Astrocyte of the cerebellum (primary cell): Measurements from ENCODE around the gene SLC6A17.

Experiments
- DNase-seq: peaks from one replicate; pipeline ENCODE4 v3.0.0-alpha.2; 2011; ENCODE audit warnings: low read depth
- H3K4me3 ChIP-seq: 2 replicates; pipeline ENCODE4 v1.5.1; 2011; ENCODE audit warnings: mild to moderate bottlenecking, low read depth, low read length, moderate library complexity
- in situ Hi-C: cut with HindIII; loops from 2 replicates; pipeline ENCODE4 v1.10.0; 2017; ENCODE audit warnings: low sequenced_read_pairs
- TF ChIP-seq, protein P1 (sequence below): IDR thresholded peaks from 2 replicates; pipeline ENCODE4 v1.5.1; 2012; ENCODE audit warnings: low read length, low read depth, moderate library complexity, mild to moderate bottlenecking; ENCODE audit errors: missing control alignments

SLC6A17 gene

DNA sequence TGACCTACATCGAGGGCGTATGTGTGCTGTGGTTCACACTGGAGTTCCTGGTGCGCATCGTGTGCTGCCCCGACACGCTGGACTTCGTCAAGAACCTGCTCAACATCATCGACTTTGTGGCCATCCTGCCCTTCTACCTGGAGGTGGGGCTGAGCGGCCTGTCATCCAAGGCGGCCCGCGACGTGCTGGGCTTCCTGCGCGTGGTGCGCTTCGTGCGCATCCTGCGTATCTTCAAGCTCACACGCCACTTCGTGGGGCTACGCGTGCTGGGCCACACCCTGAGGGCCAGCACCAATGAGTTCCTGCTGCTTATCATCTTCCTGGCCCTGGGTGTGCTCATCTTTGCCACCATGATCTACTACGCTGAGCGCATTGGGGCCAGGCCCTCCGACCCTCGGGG is 72.8 kb downstream of the SLC6A17 start:
- in situ Hi-C loops: no loop called here
- TF ChIP-seq, protein P1, sequence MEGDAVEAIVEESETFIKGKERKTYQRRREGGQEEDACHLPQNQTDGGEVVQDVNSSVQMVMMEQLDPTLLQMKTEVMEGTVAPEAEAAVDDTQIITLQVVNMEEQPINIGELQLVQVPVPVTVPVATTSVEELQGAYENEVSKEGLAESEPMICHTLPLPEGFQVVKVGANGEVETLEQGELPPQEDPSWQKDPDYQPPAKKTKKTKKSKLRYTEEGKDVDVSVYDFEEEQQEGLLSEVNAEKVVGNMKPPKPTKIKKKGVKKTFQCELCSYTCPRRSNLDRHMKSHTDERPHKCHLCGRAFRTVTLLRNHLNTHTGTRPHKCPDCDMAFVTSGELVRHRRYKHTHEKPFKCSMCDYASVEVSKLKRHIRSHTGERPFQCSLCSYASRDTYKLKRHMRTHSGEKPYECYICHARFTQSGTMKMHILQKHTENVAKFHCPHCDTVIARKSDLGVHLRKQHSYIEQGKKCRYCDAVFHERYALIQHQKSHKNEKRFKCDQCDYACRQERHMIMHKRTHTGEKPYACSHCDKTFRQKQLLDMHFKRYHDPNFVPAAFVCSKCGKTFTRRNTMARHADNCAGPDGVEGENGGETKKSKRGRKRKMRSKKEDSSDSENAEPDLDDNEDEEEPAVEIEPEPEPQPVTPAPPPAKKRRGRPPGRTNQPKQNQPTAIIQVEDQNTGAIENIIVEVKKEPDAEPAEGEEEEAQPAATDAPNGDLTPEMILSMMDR: no peak
- no peak overlapping the region for H3K4me3 ChIP-seq
- DNase-seq: no peak

DNA sequence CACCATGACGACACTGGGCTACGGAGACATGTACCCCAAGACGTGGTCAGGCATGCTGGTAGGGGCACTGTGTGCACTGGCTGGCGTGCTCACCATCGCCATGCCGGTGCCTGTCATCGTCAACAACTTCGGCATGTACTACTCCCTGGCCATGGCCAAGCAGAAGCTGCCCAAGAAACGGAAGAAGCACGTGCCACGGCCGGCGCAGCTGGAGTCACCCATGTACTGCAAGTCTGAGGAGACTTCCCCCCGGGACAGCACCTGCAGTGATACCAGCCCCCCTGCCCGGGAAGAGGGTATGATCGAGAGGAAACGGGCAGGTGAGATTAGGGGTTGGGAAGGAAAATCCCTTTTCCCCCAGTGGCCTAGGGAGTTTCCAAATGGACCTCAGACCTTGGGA is 73.3 kb downstream of the SLC6A17 start:
- in situ Hi-C loops: no loop called here
- no peak for DNase-seq
- H3K4me3 ChIP-seq: no peak overlapping the region
- TF ChIP-seq, protein P1: no peak

DNA sequence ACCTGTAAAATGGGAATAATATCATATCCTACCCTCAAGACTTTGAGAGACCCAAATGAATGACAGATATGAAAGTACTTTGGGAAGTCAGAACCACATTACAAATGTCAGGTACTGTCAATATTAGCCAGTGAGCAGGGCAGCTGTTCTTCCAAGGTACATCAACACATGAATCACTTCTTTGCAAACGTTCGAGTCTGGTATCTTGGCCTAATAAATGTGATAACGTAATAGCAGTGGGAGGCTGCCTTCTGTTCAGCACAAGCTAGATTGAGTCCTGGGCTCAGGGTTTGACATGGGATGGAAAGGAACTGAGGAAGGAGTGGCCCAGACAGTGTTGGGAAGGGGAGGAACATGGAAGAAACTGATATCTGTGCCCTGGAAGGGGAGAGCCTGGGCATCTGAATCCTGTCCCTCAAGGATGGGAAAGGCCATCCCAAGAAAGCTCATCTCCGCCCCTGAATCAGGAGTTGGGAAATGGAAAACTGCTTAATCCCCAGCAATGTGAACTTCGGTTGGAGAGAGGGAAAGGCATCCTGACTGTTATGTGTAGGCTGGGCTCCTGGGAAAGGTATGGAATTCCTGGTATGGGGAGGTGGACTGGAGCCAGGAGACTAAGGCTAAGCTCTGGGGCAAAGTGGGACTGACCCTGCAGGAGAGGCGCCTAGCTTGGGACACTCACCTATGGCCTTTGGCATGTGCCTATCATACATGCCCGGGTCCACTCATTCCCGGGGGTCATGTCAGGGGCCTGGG is 74.1 kb downstream of the SLC6A17 start:
- DNase-seq: no peak
- in situ Hi-C loops: no loop called here
- H3K4me3 ChIP-seq: no peak overlapping the region
- TF ChIP-seq, protein P1: no peak

DNA sequence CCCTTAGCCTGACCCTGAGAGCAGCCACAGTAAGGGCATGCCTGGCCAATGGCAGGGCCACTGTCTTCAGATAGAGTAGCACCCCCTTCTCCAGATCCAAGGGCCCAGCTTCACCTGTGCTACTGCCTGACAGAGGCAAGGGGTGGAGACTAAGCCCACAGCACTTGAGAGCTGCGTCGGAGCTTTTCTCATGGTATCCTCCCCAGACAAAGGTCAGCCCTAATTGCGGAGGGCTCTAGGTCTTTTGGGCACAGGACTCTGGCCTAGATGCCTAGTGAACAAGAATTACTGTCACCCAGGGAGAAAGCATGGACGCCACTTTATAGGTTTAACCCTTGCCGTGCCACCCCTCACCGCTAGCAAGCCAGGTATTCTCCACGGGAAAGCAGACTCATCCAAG is 74.9 kb downstream of the SLC6A17 start:
- TF ChIP-seq, protein P1: no peak
- no peak overlapping the region for H3K4me3 ChIP-seq
- in situ Hi-C loops: no loop called here
- DNase-seq: no peak

DNA sequence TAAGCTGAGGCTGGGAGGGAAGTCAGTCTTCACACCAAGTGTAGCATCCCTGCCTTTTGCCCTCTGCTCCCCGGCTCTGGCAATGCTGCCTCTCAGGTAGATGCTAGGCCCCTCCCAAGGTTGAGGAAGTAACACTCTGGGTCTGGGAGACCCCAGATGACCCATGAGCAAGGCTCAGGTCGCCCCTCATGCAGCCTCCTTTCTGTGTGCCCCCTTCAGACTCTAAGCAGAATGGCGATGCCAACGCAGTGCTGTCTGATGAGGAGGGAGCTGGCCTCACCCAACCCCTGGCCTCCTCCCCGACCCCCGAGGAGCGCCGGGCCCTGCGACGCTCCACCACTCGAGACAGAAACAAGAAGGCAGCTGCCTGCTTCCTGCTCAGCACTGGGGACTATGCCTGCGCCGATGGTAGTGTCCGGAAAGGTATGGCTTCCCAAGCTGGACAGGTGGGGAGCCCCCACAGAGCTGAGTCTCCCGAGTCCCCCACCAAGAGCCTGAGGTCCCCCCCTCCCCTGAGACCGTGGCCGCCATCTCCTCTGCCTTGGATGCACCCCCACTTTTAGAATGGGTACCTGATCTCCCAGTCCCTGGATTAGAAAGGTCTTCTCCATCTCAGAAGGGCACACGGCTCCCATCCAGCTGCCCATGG is 75.6 kb downstream of the SLC6A17 start:
- in situ Hi-C loops: no loop called here
- H3K4me3 ChIP-seq: no peak overlapping the region

DNA sequence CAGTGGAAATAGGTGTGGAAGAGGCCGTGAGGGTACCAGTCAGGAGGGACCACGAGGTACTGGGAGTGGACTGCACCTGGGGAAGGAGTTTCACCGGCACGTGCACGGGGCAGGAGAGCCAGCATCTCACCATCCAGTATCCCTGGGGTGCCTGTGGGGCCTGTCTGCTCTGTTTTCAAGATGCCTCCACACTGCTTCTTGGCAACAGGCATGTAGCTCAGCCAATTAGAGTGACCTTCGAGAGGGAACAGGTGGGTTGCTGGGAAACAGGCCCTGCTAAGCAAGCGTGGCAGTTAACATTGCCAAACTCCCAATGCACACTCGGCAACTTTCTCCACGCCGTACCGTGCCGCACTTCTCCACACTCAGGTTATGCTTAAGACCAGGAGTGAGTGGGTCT is 77.5 kb downstream of the SLC6A17 start:
- H3K4me3 ChIP-seq: no peak overlapping the region
- DNase-seq: no peak
- in situ Hi-C loops: no loop called here
- TF ChIP-seq, protein P1: no peak

More for the DNA sequence above, 75.6 kb downstream of the SLC6A17 start:
- TF ChIP-seq, protein P1: no peak
- DNase-seq: no peak
